ENCODE measurements around the gene EEF2KMT.
"Not testable (repeated sequence)": the region's sequence is repeated elsewhere in the genome, so short reads cannot be mapped to it uniquely, and the experiment has no call there.

The EEF2KMT gene

DNA sequence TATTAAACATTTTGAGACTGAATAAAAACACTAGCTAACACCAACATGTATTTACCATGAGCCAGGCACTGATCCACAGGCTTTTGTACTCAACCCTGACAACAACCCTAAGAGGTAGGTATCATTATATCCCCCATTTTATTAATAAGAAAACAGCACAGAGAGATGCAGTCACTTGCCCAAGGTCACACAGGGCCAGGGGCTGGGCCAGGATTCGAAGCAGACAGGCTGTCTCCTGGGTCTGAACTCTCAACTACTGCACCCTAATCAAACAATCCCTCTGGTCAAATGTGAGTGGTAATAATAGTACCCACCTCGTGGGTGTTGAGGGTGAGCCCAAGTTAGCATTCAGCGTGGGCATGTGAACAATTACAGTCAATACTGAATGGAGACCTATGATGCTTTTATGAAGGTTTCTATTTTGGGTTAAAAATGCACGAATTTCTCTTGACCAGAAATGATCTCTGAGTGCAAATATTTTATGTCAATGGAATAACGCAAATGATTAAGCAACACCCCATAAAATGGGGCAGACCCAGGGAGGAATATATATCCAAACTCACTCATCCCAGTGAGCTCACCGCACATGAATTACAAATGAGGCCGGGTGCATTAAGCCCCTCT lies 1.0 kb downstream of the EEF2KMT start:
- not testable (repeated sequence) for DNase-seq (ENCODE audit: low spot score); FAIRE-seq

DNA sequence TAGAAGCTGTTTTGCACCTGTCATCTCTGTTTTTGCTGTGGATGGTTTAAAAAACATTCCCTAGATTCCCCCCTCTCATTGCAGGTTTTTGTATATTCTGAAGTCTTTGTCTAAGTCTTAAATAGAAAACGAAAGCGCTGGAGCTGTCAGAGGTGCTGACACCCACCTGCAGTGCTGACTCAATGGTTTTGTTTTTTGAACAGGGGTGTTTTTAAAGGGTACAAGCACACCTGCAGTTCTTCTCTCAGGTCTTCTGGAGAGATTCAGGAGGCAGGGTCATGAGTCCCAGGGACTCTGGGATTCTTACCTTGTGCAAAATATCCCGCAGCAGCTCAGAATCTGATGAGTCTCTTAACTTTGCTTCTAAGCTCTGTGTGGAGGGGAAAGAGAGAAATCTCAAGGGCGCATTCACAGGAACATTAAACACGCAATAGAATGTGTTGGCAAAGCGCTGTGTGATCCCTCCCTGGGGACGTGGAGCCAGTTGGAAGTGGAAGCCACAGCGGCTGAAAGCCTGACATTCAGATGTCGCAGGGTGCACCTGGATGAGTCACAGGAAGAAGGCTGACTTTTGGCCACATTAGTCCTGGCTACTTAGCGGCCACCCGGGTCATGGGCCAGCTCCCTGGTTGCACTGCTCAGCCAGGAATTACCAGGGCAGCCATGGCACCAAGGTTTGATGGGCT lies 2.3 kb downstream of the EEF2KMT start:
- FAIRE-seq; DNase-seq (ENCODE audit: low spot score): not testable (repeated sequence)

- FAIRE-seq; DNase-seq (ENCODE audit: low spot score): not testable (repeated sequence)
Measured at GRCh38 chr16:5093746-5094145, 3.8 kb downstream of the EEF2KMT start.

- FAIRE-seq; DNase-seq (ENCODE audit: low spot score): not testable (repeated sequence)
Measured at GRCh38 chr16:5093081-5093480, 4.5 kb downstream of the EEF2KMT start.

GRCh38 chr16:5090592-5090991 lies 7.0 kb downstream of the EEF2KMT start:
- not testable (repeated sequence) for FAIRE-seq; DNase-seq (ENCODE audit: low spot score)

DNA sequence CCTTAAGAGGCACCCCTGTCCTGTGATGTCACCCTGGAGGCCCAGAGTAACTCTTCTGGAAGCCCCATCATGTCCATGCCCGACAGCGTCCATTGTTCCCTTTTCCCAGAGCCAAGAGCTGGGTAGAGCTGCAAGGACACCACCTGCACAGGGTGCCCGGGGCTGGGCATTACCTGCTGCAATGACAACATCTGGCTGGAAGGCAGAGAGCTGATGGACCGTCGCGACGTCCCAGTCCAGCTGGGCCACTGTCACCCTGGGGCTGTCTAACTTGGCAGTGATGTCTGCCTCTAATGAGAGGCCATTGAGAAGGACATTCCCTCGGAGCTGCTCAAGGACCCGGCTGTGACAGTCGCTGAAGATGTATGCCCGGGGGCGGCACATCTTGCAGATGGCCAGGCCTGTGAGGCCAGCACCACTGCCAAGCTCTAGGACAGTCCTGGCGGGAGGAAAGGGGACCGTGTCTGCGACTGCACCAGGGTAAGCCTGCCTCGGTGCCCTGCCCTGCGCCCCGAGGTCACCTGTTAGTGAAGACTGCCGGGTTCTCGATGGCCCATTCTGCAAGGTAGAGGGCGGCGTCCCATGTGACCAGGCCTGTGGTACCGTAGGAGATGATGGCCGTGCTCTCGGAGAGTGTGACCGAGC lies 7.6 kb downstream of the EEF2KMT start:
- DNase-seq (ENCODE audit: low spot score) = not testable (repeated sequence)

GRCh38 chr16:5088936-5089335 lies 8.7 kb downstream of the EEF2KMT start:
- FAIRE-seq; DNase-seq (ENCODE audit: low spot score): not testable (repeated sequence)

More for the DNA sequence above, 7.6 kb downstream of the EEF2KMT start:
- FAIRE-seq = not testable (repeated sequence)

- not testable (repeated sequence) for DNase-seq (ENCODE audit: low spot score); FAIRE-seq
Measured at GRCh38 chr16:5088086-5088790, 9.4 kb downstream of the EEF2KMT start.

DNA sequence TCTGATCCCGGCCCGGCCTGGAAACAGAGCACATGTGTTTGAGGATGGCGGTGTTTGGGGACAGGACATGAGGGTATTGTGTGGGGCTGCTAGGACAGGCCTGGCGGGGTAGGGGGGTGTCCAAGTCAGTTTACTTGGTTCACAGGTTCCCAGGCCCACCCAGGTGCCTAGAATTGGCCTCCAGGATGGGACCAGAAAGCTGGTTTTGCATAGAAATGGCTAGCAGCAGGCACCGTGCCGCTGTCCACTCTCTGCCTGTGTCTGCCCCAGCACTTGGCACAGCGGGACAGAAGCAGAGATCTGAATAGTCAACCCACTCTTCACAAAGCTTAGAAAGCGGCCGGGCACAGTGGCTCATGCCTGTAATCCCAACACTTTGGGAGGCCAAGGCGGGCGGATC lies 11.9 kb downstream of the EEF2KMT start:
- FAIRE-seq; DNase-seq (ENCODE audit: low spot score): not testable (repeated sequence)

DNA sequence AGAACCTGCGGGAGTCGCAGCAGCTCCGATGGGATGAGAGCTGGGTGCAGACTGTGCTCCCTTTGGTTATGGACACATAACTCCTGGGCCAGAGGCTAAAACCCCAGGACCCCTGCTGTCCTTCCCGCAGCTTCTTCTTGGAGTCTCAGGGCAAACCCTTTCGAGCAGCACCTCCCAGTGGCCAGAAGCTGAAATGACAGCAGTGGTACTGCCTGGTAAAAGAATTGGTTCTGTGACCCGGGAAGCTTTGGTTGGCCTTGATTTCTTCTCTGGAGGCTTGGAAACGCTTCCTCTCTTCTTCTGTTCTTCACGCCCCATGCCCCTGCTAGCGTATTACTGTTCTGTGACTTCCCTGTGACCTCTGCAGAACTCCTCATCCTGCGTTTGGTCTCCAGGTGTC lies 12.8 kb downstream of the EEF2KMT start:
- peak; percentile 47 for DNase-seq (ENCODE audit: low spot score)
- FAIRE-seq = not testable (repeated sequence)

DNA sequence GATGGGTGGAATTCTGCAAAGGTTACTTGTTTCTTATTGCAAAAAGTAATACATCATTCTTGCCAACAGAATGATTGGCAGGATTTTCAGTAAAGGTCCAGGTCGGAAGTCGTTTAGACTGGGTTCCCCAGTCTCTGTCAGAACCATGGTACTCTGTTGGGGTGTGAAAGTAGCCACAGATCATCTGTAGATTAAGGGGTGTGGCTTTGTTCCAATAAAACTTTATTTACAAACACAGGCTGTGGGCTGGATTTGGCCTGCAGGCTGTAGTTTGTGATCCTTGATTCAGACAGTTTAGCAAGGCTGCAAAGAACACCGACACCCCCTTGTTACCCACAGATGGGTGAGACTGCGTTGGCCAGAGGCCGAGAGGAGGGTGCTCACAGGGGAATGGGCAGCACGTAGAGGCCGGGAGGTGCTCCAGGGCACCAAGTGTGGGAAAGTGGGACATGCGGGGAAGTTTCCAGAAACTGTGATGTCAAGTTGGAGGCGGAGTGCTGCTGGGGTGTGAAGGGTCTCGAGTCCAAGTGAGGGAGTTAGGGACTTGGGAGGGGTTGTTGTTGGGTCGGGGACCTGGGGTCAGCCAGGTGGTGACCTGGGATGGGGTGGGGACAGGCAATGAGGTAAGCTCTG lies 13.4 kb downstream of the EEF2KMT start:
- FAIRE-seq; DNase-seq (ENCODE audit: low spot score): not testable (repeated sequence)

GRCh38 chr16:5083646-5084045 lies 13.9 kb downstream of the EEF2KMT start:
- FAIRE-seq; DNase-seq (ENCODE audit: low spot score): not testable (repeated sequence)

DNA sequence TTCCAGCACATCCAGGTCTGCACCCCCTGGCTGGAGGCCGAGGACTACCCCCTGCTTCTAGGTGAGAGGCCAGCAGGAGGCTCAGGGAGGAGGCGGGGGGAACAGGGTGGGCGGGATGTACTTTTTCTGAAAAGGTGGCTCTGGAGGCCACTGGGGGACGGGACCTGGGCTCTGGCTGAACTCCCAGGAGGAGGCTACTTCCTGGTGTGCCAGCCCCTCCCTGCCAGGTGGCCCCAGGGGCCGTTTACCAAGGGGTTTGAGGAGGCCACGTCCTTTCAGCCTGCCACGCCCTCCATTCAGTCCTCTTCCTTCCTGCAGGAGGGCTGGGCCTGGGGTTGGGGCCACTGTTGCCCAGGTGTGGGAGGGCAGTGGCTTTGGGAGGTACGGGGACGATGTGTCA lies 16.6 kb downstream of the EEF2KMT start:
- DNase-seq (ENCODE audit: low spot score); FAIRE-seq: not testable (repeated sequence)

DNA sequence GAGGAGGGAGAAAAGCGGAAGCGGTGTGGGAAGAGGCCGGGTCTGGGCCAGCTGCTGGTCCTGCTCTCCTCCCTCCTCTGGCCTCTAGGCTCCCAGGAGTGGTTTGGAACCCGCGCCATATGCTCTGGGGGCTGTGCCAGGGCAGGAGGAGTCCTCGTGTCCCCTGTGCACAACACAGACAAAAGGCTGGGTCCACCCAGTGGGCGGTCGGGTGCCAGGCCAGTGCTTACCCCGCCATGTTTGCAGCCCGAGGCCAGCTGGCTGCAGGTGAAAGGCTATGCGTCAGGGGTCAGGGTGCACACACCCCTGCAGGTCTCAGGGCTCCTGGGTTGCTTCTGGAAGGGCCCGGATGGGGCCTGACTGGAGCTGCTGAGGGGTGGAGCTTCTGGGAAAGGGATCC lies 17.1 kb downstream of the EEF2KMT start:
- DNase-seq (ENCODE audit: low spot score); FAIRE-seq: not testable (repeated sequence)

- FAIRE-seq (no peak), DNase-seq (ENCODE audit: low spot score) (no peak)
Measured at GRCh38 chr16:5078626-5079025, 19.0 kb downstream of the EEF2KMT start.

DNA sequence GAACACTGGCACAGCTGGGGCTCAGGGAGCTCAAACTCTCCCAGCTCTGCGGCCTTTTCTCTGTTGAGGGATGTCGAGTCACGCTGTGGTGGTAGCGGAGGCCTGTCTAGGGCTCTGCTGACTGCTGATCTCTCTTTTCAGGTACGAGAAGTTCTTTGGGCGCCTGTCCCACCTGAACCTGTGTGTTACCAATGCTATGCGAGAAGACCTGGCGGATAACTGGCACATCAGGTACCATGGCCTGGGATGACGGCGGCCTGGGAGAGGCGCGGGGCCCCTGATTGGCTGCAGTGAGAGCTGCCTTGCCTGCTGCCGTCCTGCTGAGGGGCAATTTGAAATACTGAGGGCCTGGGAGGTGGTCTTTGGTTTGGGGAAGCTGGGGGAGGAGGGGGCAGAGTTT lies 20.3 kb downstream of the EEF2KMT start:
- FAIRE-seq = no peak
- no peak for DNase-seq (ENCODE audit: low spot score)

DNA sequence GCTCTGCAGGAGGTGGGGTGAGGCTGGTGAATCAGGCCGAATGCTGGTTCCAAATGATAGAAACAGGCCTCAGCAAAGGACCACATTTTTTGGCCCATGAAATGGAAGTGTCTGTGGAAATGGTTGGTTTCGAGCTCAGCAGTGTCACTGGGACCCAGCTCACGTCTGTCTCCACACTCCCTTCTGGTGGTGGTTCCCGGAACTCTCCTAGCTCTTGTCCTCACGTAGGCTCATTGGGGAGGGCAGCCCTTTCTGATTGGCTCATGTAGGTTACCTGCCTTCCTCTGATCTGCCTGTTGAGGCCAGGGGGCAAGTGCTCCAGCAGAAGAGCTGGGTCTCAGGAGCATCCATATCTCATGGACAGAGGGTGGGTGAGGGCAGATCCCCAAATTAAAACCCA lies 22.0 kb downstream of the EEF2KMT start:
- DNase-seq (ENCODE audit: low spot score) (no peak), FAIRE-seq (no peak)

- not testable (repeated sequence) for FAIRE-seq; DNase-seq (ENCODE audit: low spot score)
Measured at GRCh38 chr16:5073771-5074170, 23.8 kb downstream of the EEF2KMT start.

GRCh38 chr16:5073279-5073629 lies 24.3 kb downstream of the EEF2KMT start:
- no peak for DNase-seq (ENCODE audit: low spot score)
- FAIRE-seq = no peak

DNA sequence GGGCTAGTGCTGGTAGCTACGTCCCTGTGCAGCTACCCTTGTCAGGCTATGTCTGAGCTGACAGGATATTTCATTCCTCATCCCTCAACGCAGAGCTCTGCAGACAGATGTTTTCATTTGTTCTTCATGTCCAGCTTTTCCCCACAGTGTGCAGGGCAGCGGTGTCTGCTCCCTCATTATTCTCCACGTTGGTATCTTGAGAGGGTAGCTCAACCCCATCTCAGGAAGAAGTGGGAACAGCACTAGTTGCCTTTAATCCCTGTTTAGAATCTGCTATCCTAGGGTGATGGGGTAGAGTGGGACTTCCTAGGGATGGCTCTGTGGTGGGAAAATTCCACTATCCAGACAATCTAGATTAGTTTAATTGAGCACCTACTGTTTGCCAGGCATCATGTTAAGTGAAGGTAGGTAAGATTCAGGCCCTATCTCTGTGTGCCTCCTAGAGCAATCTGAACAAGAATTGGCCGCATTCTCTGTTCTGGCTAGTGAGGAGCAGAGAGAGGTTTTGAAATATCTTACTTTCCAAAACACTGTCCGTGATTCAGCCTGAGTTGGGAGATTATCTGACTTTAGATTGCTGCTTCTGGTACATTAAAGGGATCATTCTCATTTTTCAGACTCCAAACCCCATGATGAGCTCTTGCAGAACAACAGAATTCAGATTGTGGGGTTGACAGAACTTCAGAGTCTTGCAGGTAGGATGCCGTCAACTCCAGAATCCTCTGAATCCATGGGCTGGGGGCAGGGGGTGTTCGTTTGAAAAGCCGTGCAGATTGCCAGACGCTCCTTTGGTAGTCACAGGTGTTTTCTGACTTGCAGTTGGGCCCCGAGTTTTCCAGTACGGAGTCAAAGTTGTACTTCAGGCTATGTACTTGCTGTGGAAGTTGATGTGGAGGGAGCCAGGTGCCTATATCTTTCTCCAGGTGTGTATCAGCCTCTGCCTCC lies 25.0 kb downstream of the EEF2KMT start:
- DNase-seq (ENCODE audit: low spot score) = no peak
- no peak for FAIRE-seq
